ENCODE data around the gene HDDC3. TPM values are rescaled to one million over a fixed set of nuclear protein-coding genes. Genes with fewer than 3 reads are reported as not detected.

Gene HDDC3
- total RNA-seq, 1 donor from 2014 or later: 9.5 TPM

DNA sequence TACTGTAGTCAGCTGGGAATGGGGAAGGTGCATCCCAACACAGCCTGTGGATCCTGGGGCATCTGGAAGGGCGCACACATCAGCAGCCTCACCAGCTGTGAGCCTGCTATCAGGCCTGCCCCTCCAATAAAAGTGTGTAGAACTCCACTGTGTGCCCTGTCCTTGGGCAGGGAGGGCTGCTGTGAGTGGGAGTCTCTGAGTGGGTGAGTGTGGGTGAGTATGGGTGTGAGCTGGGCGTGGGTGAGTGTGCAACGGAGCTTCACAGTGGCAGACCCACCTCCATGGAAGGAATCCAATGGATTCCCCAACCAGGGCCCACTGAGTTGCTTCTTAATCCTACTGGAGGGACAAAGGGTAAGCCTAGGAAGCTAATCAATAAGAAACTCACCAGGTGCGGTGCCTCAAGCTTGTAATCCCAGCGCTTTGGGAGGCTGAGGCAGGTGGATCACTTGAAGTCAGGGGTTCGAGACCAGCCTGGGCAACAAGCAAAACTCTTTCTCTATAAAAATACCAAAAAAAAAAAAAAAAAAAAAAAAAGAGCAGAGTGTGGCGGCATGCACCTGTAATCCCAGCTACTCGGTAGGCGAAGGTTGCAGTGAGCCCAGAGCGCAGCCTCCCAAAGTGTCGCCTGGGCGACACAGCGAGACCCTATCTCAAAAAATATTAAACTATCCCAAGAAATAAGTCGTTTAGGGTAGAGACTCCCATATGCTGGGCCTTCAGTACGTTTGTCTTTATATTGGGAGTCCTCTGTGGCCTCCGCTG is 21.8 kb upstream of the HDDC3 start:
- peaks cover 18% of the 10 kb centered on the region for H3K36me3 Mint-ChIP-seq (ENCODE audit: unreplicated experiment)
- H3K4me1 Mint-ChIP-seq (ENCODE audit: unreplicated experiment): peaks cover 23% of the 10 kb centered on the region
- H3K27ac Mint-ChIP-seq (ENCODE audit: unreplicated experiment): peak overlapping the region; percentile 91
- no peak for DNase-seq (ENCODE audit: extremely low spot score, unreplicated experiment)
- H3K9me3 Mint-ChIP-seq (ENCODE audit: unreplicated experiment): no peaks in the 10 kb centered on the region
- TF ChIP-seq, protein P1, sequence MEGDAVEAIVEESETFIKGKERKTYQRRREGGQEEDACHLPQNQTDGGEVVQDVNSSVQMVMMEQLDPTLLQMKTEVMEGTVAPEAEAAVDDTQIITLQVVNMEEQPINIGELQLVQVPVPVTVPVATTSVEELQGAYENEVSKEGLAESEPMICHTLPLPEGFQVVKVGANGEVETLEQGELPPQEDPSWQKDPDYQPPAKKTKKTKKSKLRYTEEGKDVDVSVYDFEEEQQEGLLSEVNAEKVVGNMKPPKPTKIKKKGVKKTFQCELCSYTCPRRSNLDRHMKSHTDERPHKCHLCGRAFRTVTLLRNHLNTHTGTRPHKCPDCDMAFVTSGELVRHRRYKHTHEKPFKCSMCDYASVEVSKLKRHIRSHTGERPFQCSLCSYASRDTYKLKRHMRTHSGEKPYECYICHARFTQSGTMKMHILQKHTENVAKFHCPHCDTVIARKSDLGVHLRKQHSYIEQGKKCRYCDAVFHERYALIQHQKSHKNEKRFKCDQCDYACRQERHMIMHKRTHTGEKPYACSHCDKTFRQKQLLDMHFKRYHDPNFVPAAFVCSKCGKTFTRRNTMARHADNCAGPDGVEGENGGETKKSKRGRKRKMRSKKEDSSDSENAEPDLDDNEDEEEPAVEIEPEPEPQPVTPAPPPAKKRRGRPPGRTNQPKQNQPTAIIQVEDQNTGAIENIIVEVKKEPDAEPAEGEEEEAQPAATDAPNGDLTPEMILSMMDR (IDR thresholded peaks at IDR 0.05): no peak
- peak overlapping the region; percentile 85 for H3K4me3 Mint-ChIP-seq (ENCODE audit: unreplicated experiment)
- no peaks in the 10 kb centered on the region for H3K27me3 Mint-ChIP-seq (ENCODE audit: unreplicated experiment)

DNA sequence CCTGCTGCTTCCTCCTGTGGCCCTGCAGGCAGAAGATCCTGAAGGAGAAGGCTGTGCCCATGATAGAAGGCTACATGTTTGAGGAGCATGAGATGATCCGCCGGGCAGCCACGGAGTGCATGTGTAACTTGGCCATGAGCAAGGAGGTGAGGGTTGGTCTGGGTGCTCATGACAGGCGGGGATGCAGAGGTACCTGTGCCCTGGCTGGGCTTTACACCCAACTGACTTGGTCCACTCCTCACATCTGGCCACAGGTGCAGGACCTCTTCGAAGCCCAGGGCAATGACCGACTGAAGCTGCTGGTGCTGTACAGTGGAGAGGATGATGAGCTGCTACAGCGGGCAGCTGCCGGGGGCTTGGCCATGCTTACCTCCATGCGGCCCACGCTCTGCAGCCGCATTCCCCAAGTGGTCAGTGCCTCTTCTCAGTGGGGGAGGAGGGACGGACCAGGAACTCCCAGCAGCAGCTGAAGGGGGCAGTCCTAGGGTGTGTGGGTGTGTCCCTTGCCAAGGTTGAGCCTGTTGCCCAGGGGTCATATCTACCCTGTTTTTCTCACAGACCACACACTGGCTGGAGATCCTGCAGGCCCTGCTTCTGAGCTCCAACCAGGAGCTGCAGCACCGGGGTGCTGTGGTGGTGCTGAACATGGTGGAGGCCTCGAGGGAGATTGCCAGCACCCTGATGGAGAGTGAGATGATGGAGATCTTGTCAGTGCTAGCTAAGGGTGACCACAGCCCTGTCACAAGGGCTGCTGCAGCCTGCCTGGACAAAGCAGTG is 20.7 kb upstream of the HDDC3 start:
- peaks cover 23% of the 10 kb centered on the region for H3K4me1 Mint-ChIP-seq (ENCODE audit: unreplicated experiment)

DNA sequence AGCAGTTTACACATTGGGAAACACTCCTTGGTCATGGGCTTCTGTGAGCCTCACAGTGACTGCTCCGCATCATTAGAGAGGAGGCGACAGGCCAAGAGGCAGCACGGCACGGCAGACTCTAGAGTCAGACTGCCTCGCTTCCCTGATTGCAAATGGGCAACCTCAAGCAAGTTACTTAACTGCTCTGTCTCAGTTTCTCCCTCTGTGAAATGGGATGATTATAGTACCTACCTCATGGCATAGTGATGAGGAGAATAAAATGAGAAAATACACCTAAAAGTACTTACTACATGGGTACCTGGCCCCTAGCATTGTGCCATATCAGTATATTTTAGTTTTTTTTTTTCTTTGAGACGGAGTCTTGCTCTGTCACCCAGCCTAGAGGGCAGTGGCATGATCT is 18.3 kb upstream of the HDDC3 start:
- Mint-ChIP-seq H3K27me3 (ENCODE audit: unreplicated experiment) (no peaks in the 10 kb centered on the region), H3K36me3 (ENCODE audit: unreplicated experiment) (peaks cover 39% of the 10 kb centered on the region), H3K9me3 (ENCODE audit: unreplicated experiment) (no peaks in the 10 kb centered on the region), H3K27ac (ENCODE audit: unreplicated experiment) (no peak overlapping the region), H3K4me1 (ENCODE audit: unreplicated experiment) (peaks cover 9% of the 10 kb centered on the region), H3K4me3 (ENCODE audit: unreplicated experiment) (no peak overlapping the region)
- TF ChIP-seq, protein P1 (IDR thresholded peaks at IDR 0.05): no peak
- DNase-seq (ENCODE audit: extremely low spot score, unreplicated experiment): no peak

More for the DNA sequence above, 20.7 kb upstream of the HDDC3 start:
- H3K36me3 Mint-ChIP-seq (ENCODE audit: unreplicated experiment): peaks cover 26% of the 10 kb centered on the region
- no peaks in the 10 kb centered on the region for H3K9me3 Mint-ChIP-seq (ENCODE audit: unreplicated experiment)
- no peak overlapping the region for H3K4me3 Mint-ChIP-seq (ENCODE audit: unreplicated experiment)
- TF ChIP-seq, protein P1 (IDR thresholded peaks at IDR 0.05): no peak
- no peak overlapping the region for H3K27ac Mint-ChIP-seq (ENCODE audit: unreplicated experiment)
- no peaks in the 10 kb centered on the region for H3K27me3 Mint-ChIP-seq (ENCODE audit: unreplicated experiment)
- no peak for DNase-seq (ENCODE audit: extremely low spot score, unreplicated experiment)

DNA sequence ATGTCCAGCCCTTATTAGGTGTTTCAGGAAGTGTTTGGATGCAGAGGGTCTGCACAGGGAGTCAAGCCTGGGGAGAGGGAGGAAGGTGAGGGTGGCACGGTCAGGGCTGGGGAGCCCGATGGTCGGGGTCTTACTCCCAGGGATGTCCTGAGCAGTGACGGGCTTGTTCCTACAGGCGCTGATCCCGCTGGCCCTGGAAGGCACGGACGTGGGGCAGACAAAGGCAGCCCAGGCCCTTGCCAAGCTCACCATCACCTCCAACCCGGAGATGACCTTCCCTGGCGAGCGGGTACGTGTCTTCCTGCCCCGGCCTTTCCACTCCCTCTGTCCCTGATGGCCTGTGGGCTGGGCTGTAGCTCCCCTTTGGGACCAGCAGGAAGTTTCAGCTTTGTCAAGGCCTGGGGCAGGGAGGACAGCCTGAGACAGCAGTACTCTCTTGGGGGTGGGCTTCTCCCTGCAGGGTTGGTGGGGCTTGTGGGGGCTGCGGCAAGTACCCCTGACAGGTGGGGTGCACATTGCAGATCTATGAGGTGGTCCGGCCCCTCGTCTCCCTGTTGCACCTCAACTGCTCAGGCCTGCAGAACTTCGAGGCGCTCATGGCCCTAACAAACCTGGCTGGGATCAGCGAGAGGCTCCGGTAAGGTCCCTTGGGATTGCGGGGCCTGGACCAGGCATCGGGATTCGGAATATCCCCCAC is 17.8 kb upstream of the HDDC3 start:
- Mint-ChIP-seq H3K27ac (ENCODE audit: unreplicated experiment) (no peak overlapping the region), H3K36me3 (ENCODE audit: unreplicated experiment) (peaks cover 39% of the 10 kb centered on the region), H3K9me3 (ENCODE audit: unreplicated experiment) (no peaks in the 10 kb centered on the region), H3K4me3 (ENCODE audit: unreplicated experiment) (no peak overlapping the region), H3K27me3 (ENCODE audit: unreplicated experiment) (no peaks in the 10 kb centered on the region), H3K4me1 (ENCODE audit: unreplicated experiment) (peaks cover 3% of the 10 kb centered on the region)
- TF ChIP-seq, protein P1 (IDR thresholded peaks at IDR 0.05): no peak
- no peak for DNase-seq (ENCODE audit: extremely low spot score, unreplicated experiment)

Measured in osteocyte (in vitro differentiated cells).